NB4 (cell line): ENCODE data around the gene RGS12.

Experiments used
- DNase-seq: peaks from one replicate; pipeline ENCODE4 v3.0.0; 2010; ENCODE audit warnings: low read depth
- H3K4me3 ChIP-seq: one replicate; pipeline ENCODE4 v1.5.1; 2011; ENCODE audit warnings: mild to moderate bottlenecking, low read depth, low read length, moderate library complexity
- MYC ChIP-seq: IDR thresholded peaks from 2 replicates; pipeline ENCODE4 v1.6.1; 2011; ENCODE audit warnings: low read depth, low read length
- POLR2A ChIP-seq: IDR thresholded peaks from 2 replicates; pipeline ENCODE4 v1.6.1; 2011; ENCODE audit warnings: mild to moderate bottlenecking; ENCODE audit not compliant: insufficient read length; ENCODE audit errors: extremely low read depth
- TF ChIP-seq, protein P1 (sequence below): IDR thresholded peaks from 2 replicates; pipeline ENCODE4 v1.6.1; 2011; ENCODE audit warnings: low read depth, low read length
- TF ChIP-seq, protein P2 (sequence below): IDR thresholded peaks from one replicate; pipeline ENCODE4 v1.5.1; 2012; ENCODE audit warnings: low read depth, low read length

The RGS12 gene

DNA sequence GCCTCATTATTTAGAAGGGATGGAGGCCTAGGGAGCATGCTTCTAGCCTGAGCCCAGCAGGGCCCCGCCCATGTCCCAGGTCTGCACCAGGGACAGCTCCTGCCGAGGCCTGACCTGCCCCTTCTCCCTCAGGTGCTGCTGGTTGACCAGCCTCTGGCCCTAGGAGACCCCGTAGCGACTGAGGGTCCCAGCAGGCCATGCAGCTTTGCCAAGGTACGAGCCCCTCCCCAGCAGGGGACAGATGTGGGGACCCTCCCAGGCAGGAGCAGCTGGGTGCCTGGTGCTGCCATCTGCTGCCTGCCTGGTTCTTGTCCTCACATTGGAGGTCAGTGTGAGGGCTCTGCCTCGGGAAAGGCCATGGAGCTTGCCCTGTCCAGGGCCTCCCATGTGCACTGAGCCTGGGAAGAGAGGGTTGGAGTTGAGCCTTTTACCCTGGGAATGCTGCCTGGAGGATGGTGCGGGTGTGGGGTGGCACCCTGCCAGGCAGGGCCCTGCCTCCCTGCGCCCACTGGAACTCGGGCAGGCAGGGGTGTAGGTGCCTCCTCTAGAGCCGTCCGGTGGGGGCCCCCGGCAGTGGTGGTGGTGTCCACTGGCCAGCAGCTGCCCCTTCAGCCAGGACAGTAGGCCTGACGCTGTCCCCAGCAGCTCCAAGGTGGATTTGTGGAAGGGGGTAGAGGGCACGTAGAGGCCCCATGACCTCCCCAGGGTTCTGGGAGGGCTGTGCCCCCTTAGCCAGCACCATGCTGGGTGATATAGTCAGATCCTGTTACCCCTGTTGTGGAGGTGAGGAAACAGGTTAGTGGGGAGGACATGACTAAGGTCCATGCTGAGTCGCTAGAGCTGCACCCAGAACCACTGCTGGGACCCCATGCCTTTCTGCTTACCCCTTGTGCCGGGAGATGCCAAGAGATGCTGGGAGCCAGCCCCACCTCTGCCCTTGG is 46.1 kb upstream of the RGS12 start:
- TF ChIP-seq MYC = no peak
- TF ChIP-seq, protein P1, sequence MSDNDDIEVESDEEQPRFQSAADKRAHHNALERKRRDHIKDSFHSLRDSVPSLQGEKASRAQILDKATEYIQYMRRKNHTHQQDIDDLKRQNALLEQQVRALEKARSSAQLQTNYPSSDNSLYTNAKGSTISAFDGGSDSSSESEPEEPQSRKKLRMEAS = no peak
- TF ChIP-seq, protein P2, sequence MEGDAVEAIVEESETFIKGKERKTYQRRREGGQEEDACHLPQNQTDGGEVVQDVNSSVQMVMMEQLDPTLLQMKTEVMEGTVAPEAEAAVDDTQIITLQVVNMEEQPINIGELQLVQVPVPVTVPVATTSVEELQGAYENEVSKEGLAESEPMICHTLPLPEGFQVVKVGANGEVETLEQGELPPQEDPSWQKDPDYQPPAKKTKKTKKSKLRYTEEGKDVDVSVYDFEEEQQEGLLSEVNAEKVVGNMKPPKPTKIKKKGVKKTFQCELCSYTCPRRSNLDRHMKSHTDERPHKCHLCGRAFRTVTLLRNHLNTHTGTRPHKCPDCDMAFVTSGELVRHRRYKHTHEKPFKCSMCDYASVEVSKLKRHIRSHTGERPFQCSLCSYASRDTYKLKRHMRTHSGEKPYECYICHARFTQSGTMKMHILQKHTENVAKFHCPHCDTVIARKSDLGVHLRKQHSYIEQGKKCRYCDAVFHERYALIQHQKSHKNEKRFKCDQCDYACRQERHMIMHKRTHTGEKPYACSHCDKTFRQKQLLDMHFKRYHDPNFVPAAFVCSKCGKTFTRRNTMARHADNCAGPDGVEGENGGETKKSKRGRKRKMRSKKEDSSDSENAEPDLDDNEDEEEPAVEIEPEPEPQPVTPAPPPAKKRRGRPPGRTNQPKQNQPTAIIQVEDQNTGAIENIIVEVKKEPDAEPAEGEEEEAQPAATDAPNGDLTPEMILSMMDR = peak; percentile 15
- DNase-seq = no peak
- H3K4me3 ChIP-seq = no peak overlapping the region

DNA sequence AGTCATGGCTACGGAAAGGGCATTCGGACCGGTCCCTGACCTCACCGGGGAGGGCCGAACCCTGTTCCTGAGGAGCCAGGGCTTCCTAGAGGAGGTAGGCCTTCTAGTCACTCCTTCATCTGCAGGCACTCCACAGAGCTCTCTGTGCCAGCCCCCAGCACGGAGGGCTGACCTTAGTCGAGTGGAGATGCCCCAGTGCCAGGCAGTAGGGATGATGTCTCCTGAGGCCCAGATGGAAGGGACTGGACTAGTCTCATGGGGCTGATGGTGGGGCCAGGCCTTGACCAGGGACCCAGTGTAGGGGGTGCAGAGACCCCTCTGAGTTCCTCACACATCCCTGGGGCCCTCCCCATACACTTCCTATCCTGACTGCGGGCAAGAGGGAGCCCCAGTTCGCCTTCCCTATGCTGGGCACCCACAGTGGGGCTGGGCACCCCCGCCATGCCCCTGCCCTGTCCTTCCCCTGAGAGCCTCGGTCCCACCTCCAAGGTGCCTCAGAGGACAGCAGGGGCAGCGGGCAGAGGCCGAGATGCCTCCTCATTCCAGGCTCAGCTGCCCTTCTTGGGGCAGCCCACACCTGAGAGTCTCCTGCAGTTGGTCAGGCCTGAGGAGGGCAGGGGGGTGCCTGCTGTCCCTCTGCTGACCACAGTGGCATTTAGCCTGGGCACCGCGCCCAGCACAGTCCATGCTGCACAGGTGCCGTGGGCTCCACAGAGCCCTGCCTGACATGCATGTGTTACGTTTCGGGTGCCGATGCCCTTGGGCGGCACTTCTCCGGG is 45.2 kb upstream of the RGS12 start:
- TF ChIP-seq, protein P1 = no peak
- TF ChIP-seq, protein P2 = no peak
- no peak for TF ChIP-seq MYC
- TF ChIP-seq POLR2A = no peak
- H3K4me3 ChIP-seq = no peak overlapping the region
- no peak for DNase-seq

DNA sequence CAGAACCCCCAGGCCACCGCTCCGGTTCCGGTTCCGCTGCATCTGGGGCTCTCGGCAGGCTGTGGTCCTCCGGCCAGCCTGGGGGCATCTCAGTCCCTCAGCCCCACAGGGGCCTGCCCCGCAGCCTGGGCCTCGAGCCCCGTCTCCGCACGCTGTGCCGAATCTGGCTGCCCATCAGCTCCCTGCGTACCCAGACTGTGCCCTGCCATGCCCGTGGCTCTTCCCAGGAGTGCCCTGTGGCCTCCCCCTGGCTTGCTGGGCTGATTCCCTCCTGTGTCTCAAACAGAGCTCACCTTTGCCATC is 44.7 kb upstream of the RGS12 start:
- TF ChIP-seq, protein P1 = no peak
- TF ChIP-seq POLR2A = no peak
- no peak for TF ChIP-seq MYC
- TF ChIP-seq, protein P2 = no peak
- no peak overlapping the region for H3K4me3 ChIP-seq
- no peak for DNase-seq

DNA sequence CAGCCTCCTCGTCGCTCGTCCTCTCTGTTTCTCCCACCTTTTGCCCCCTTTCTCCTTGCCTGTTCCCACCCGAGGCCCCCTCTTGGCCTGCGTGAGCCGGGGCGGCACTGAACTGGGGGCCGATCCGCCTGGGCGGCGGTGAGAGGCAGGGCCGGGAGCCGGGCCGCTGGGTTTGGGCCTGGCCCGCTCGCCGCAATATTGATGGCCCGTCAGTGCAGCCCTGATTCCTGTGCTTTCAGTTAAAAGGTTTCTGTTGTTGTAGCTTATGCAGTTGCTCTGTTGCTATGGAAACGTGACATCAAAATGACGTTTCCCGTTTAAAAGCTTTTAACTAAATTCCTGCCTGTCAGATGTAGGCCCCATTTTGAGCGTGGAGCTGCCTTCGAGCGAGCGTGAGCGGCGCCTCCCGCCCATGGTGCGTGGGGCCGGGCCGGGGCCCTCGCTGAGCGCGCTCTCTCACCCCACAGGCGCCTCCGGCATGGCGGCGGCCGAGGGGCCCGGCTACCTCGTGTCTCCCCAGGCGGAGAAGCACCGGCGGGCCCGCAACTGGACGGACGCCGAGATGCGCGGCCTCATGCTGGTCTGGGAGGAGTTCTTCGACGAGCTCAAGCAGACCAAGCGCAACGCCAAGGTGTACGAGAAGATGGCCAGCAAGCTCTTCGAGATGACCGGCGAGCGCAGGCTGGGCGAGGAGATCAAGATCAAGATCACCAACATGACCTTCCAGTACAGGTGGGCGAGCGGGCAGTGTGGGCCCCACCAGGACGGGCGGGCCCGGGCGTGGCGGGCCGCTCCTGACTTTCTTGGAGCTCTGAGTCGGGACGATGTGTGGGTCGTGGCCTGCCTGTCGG is 43.8 kb upstream of the RGS12 start, which contains the start of gene MSANTD1:
TSS of gene MSANTD1 (plus strand) at position 349 of the 851 bp plus-strand sequence. CDS start at position 413, 64 bp downstream.
- peak; percentile 33 for DNase-seq
- TF ChIP-seq, protein P1 = no peak
- TF ChIP-seq POLR2A (no peak), MYC (no peak)
- TF ChIP-seq, protein P2 = no peak
- no peak within 1 kb of the TSS for H3K4me3 ChIP-seq

DNA sequence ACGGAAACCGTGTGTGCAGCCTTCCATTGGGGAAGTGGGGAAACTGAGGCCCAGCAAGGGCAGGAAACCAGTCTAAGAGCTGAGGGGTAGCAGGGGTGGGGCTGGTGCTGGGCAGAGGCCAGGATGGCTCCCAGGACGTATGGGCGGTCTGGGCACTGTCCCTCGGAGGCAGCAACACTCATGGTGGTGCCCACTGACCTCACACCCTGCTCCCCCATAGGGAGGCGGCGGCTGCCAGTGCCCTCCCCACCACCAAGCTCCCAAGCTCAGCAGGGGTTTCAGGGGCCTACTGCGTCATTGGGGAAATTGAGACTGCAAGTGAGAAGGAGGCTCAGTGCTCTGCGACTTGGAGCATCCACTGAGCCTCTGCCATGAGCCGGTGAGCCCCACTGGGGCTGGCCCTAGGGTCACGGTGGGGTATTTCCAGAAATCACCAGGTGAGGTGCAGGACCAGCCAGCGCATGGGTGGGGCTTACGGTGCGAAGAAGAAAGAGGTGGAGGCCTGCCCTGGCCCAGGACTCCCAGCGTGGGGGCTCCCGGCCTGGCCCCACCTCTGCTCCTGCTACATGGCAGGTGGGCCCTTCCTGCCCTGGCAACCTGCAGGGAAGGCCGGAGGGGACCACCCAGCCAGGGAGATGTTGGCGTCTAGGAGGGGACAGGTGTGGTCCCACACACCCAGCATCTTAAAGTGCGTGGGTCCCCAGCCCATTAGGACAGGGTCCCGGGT is 42.9 kb upstream of the RGS12 start:
- no peak for DNase-seq
- H3K4me3 ChIP-seq = no peak overlapping the region
- TF ChIP-seq MYC = no peak
- TF ChIP-seq, protein P2 = no peak
- no peak for TF ChIP-seq POLR2A
- TF ChIP-seq, protein P1 = no peak
